ENCODE results near the gene CLDN34.

The CLDN34 gene

GRCh38 chrX:9966775-9967408, at the start of gene CLDN34:
Gene CLDN34, plus strand, starts transcription at chrX:9967358. Its CDS starts 0 bp downstream, at chrX:9967358.
- DNase-seq (ENCODE audit: low read depth in 3 of 3), result no peak

GRCh38 chrX:9917861-9918260, 49.3 kb upstream of the CLDN34 start:
- no peak for DNase-seq (ENCODE audit: low read depth in 3 of 3)

- no peak for DNase-seq (ENCODE audit: low read depth in 3 of 3)
These were observed 47.5 kb upstream of the CLDN34 start for GRCh38 chrX:9919632-9920172.

- DNase-seq (ENCODE audit: low read depth in 3 of 3), result no peak
These were observed 45.8 kb upstream of the CLDN34 start for GRCh38 chrX:9921407-9921806.

GRCh38 chrX:9923357-9923756, 43.8 kb upstream of the CLDN34 start:
- DNase-seq (ENCODE audit: low read depth in 3 of 3), result no peak

GRCh38 chrX:9926002-9926401, 41.2 kb upstream of the CLDN34 start:
- no peak for DNase-seq (ENCODE audit: low read depth in 3 of 3)

- DNase-seq (ENCODE audit: low read depth in 3 of 3), result no peak
These were observed 39.3 kb upstream of the CLDN34 start for GRCh38 chrX:9927698-9928482.

- no peak for DNase-seq (ENCODE audit: low read depth in 3 of 3)
These were observed 31.7 kb upstream of the CLDN34 start for GRCh38 chrX:9935436-9935835.

- DNase-seq (ENCODE audit: low read depth in 3 of 3), result no peak
These were observed 29.4 kb upstream of the CLDN34 start for GRCh38 chrX:9937761-9938160.

GRCh38 chrX:9938516-9938915, 28.6 kb upstream of the CLDN34 start:
- no peak for DNase-seq (ENCODE audit: low read depth in 3 of 3)

GRCh38 chrX:9940421-9940820, 26.7 kb upstream of the CLDN34 start:
- DNase-seq (ENCODE audit: low read depth in 3 of 3), result no peak

GRCh38 chrX:9942086-9942485, 25.1 kb upstream of the CLDN34 start:
- peak; percentile 45 to 67 (median 47) for DNase-seq (ENCODE audit: low read depth in 3 of 3)

GRCh38 chrX:9943420-9943819, 23.7 kb upstream of the CLDN34 start:
- no peak for DNase-seq (ENCODE audit: low read depth in 3 of 3)

- no peak for DNase-seq (ENCODE audit: low read depth in 3 of 3)
These were observed 19.9 kb upstream of the CLDN34 start for GRCh38 chrX:9947131-9947794.

- no peak for DNase-seq (ENCODE audit: low read depth in 3 of 3)
These were observed 18.8 kb upstream of the CLDN34 start for GRCh38 chrX:9948406-9948805.

- DNase-seq (ENCODE audit: low read depth in 3 of 3), result no peak
These were observed 14.9 kb upstream of the CLDN34 start for GRCh38 chrX:9952300-9952699.

- DNase-seq (ENCODE audit: low read depth in 3 of 3), result no peak
These were observed 13.8 kb upstream of the CLDN34 start for GRCh38 chrX:9953396-9953795.

- DNase-seq (ENCODE audit: low read depth in 3 of 3), result no peak
These were observed 11.7 kb upstream of the CLDN34 start for GRCh38 chrX:9955506-9955905.

- DNase-seq (ENCODE audit: low read depth in 3 of 3), result no peak
These were observed 9.4 kb upstream of the CLDN34 start for GRCh38 chrX:9957743-9958142.

GRCh38 chrX:9958183-9958582, 9.0 kb upstream of the CLDN34 start:
- no peak for DNase-seq (ENCODE audit: low read depth in 3 of 3)

- DNase-seq (ENCODE audit: low read depth in 3 of 3), result no peak
These were observed 5.4 kb upstream of the CLDN34 start for GRCh38 chrX:9961750-9962149.

- DNase-seq (ENCODE audit: low read depth in 3 of 3), result no peak
These were observed 10.5 kb downstream of the CLDN34 start for GRCh38 chrX:9977635-9978034.

- DNase-seq (ENCODE audit: low read depth in 3 of 3), result no peak
These were observed 13.2 kb downstream of the CLDN34 start for GRCh38 chrX:9980401-9980800.

All from stimulated activated CD4-positive, alpha-beta T cell treated with anti-CD3 and anti-CD28 coated beads, TNF-alpha, amount 100 ng/mL, for 48 hours (primary cell).